ENCODE data around the gene MPHOSPH8.
"Not testable (repeated sequence)": the region's sequence is repeated elsewhere in the genome, so short reads cannot be mapped to it uniquely, and the experiment has no call there.

MPHOSPH8 gene

GRCh38 chr13:19695428-19695827, 62.0 kb downstream of the MPHOSPH8 start:
- TF ChIP-seq TAF1 (IDR thresholded peaks at IDR 0.05; ENCODE audit: borderline replicate concordance, low read depth, low read length) (no peak), POLR2A (IDR thresholded peaks at IDR 0.05; ENCODE audit: low read depth, low read length) (no peak), POLR2AphosphoS5 (IDR thresholded peaks at IDR 0.05; ENCODE audit: low read depth, low read length) (no peak)
- FAIRE-seq: no peak

GRCh38 chr13:19695829-19696228, 62.4 kb downstream of the MPHOSPH8 start:
- TF ChIP-seq POLR2AphosphoS5 (IDR thresholded peaks at IDR 0.05; ENCODE audit: low read depth, low read length) (no peak), TAF1 (IDR thresholded peaks at IDR 0.05; ENCODE audit: borderline replicate concordance, low read depth, low read length) (no peak), POLR2A (IDR thresholded peaks at IDR 0.05; ENCODE audit: low read depth, low read length) (no peak)
- DNase-seq (ENCODE audit: insufficient read length): no peak
- FAIRE-seq: no peak

More at GRCh38 chr13:19695428-19695827, 62.0 kb downstream of the MPHOSPH8 start:
- no peak for DNase-seq (ENCODE audit: insufficient read length)

- DNase-seq (ENCODE audit: insufficient read length); FAIRE-seq: not testable (repeated sequence)
These were observed 67.5 kb downstream of the MPHOSPH8 start for GRCh38 chr13:19700963-19701362.

- not testable (repeated sequence) for DNase-seq (ENCODE audit: insufficient read length); FAIRE-seq
These were observed 68.2 kb downstream of the MPHOSPH8 start for GRCh38 chr13:19701619-19702018.

GRCh38 chr13:19704256-19704655, 70.8 kb downstream of the MPHOSPH8 start:
- not testable (repeated sequence) for FAIRE-seq; DNase-seq (ENCODE audit: insufficient read length)

GRCh38 chr13:19709039-19709438, 75.6 kb downstream of the MPHOSPH8 start:
- FAIRE-seq; DNase-seq (ENCODE audit: insufficient read length): not testable (repeated sequence)

GRCh38 chr13:19709782-19710181, 76.3 kb downstream of the MPHOSPH8 start:
- DNase-seq (ENCODE audit: insufficient read length); FAIRE-seq: not testable (repeated sequence)

GRCh38 chr13:19713186-19713965, 79.9 kb downstream of the MPHOSPH8 start:
- DNase-seq (ENCODE audit: insufficient read length) (no peak), FAIRE-seq (no peak)
- TF ChIP-seq POLR2A (IDR thresholded peaks at IDR 0.05; ENCODE audit: low read depth, low read length) (no peak), TAF1 (IDR thresholded peaks at IDR 0.05; ENCODE audit: borderline replicate concordance, low read depth, low read length) (no peak), POLR2AphosphoS5 (IDR thresholded peaks at IDR 0.05; ENCODE audit: low read depth, low read length) (no peak)

GRCh38 chr13:19720039-19720438, 86.6 kb downstream of the MPHOSPH8 start:
- TF ChIP-seq POLR2AphosphoS5 (IDR thresholded peaks at IDR 0.05; ENCODE audit: low read depth, low read length): no peak
- no peak for TF ChIP-seq TAF1 (IDR thresholded peaks at IDR 0.05; ENCODE audit: borderline replicate concordance, low read depth, low read length)
- TF ChIP-seq POLR2A (IDR thresholded peaks at IDR 0.05; ENCODE audit: low read depth, low read length): no peak
- DNase-seq (ENCODE audit: insufficient read length) (no peak), FAIRE-seq (no peak)

Data from GM12892 (cell line).